Esophagus (tissue), 2 donors: Measurements from ENCODE around the gene MTTP. TPM values are rescaled to one million over a fixed set of nuclear protein-coding genes. Genes with fewer than 3 reads are reported as not detected.

ENCODE experiments used
- H3K27ac ChIP-seq, 2 donors: one replicate each; pipeline ENCODE4 v1.5.1; 2013; ENCODE audit warnings: low read depth in 2 of 2, mild to moderate bottlenecking in 2 of 2, inconsistent platforms in 1 of 2, low read length in 1 of 2, moderate library complexity in 1 of 2
- H3K27me3 ChIP-seq, 2 donors: one replicate each; pipeline ENCODE4 v1.6.1; 2013; ENCODE audit warnings: low read length in 2 of 2, control low read depth in 1 of 2, mild to moderate bottlenecking in 1 of 2; ENCODE audit not compliant: insufficient read depth in 2 of 2, control insufficient read depth in 1 of 2
- H3K36me3 ChIP-seq, 2 donors: one replicate each; pipeline ENCODE4 v1.6.1; 2013; ENCODE audit warnings: low read length in 1 of 2; ENCODE audit not compliant: control insufficient read depth in 2 of 2, insufficient read depth in 2 of 2
- H3K4me1 ChIP-seq, 2 donors: one replicate each; pipeline ENCODE4 v1.6.1; 2013; ENCODE audit warnings: low read length in 1 of 2; ENCODE audit not compliant: control insufficient read depth in 2 of 2, insufficient read depth in 2 of 2
- H3K4me3 ChIP-seq, 2 donors: one replicate each; pipeline ENCODE4 v1.5.1; 2013; ENCODE audit warnings: low read length in 2 of 2, mild to moderate bottlenecking in 2 of 2, low read depth in 1 of 2, moderate library complexity in 1 of 2
- H3K9me3 ChIP-seq, 2 donors: one replicate each; pipeline ENCODE4 v1.6.1; 2013; ENCODE audit warnings: mild to moderate bottlenecking in 2 of 2, low read depth in 1 of 2, low read length in 1 of 2, moderate library complexity in 1 of 2; ENCODE audit not compliant: control insufficient read depth in 2 of 2, insufficient read depth in 1 of 2
- WGBS, 2 donors: extraction: QIAGEN DNeasy Blood & Tissue Kit; methylation state at CpG; one replicate each; pipeline ENCODE4 v1.1.7; 2013; 5-methylcytosine and 5-hydroxymethylcytosine counted together
- polyA plus RNA-seq, 2 donors: library from polyadenylated mRNA; stranded (reverse); fragments of 200-250 nt; gene quantifications; one replicate each; pipeline ENCODE4 v1.2.3, GENCODE V29; 2013
- donor health status: healthy with polysubstance abuse.
- donor health status: Bipolar disorder and iron deficiency.

MTTP gene
- polyA plus RNA-seq, 2 donors: 0.05 to 0.08 TPM

- Histone ChIP-seq H3K4me3 (peak within 1 kb of the TSS; percentile 83 to 90), H3K4me1 (no peaks in the 10 kb centered on the region), H3K27me3 (no peaks in the 10 kb centered on the region), H3K27ac (peak within 1 kb of the TSS; percentile 96 to 100), H3K36me3 (no peaks in the 10 kb centered on the region), H3K9me3 (no peaks in the 10 kb centered on the region)
- WGBS, 2 donors: 0% methylated on average over 48 of the region's 48 CpGs
Measured at GRCh38 chr4:99563310-99564186, 11.1 kb upstream of the MTTP start, which contains the start of gene TRMT10A. Gene TRMT10A, minus strand, starts transcription at chr4:99564039. Its CDS starts 4,701 bp downstream, at chr4:99559338.

DNA sequence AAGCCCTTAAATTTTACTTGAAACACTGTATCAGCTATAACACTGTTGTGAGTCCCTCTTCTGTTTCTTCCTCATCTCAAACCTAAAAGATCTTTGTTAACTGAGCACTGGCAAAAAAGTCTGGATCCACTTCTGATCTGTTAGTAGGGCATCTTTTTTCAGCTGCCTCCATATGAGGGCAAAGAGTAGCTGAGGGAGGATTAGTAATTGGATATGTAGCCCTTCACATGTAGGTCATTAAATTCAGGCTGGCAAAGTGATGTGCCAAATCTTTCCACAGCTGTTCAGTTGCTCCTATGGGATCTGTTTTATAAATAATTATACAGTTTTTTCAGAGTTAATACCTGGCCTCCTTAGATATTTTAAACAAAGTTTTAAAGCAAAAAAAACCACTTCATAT is 9.7 kb upstream of the MTTP start:
- H3K4me1 ChIP-seq: no peaks in the 10 kb centered on the region
- no peaks in the 10 kb centered on the region for H3K9me3 ChIP-seq
- H3K36me3 ChIP-seq: no peaks in the 10 kb centered on the region
- no peaks in the 10 kb centered on the region for H3K27me3 ChIP-seq
- H3K4me3 ChIP-seq: no peak overlapping the region
- H3K27ac ChIP-seq: no peak overlapping the region

DNA sequence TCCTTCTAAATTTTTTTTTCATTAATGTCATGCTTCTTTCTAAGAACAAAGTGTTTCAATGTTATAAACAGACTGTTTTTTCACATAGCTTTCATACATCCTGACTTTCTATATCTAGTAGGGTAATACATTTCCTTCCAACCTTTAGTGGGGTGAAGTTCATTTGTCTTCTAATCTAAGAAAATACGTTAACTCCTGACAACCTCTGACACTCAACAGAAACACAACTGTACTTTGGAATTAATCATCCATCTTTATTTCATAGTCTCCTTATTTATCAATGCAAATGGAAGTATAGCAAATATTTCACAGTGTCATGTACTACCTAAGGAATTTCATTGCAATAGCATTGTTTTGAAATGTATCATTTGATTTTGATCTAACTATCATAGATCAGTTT is 2.7 kb upstream of the MTTP start:
- no peak overlapping the region for H3K4me3 ChIP-seq
- no peaks in the 10 kb centered on the region for H3K9me3 ChIP-seq
- no peaks in the 10 kb centered on the region for H3K27me3 ChIP-seq
- no peaks in the 10 kb centered on the region for H3K4me1 ChIP-seq
- WGBS, 2 donors: 39 to 48% methylated on average over 1 of the region's 1 CpG
- H3K27ac ChIP-seq: no peak overlapping the region
- no peaks in the 10 kb centered on the region for H3K36me3 ChIP-seq

- H3K27ac ChIP-seq: no peak overlapping the region
- WGBS, 2 donors: 64 to 65% methylated on average over 6 of the region's 6 CpGs
Measured at GRCh38 chr4:99572527-99573240, 1.9 kb upstream of the MTTP start.

DNA sequence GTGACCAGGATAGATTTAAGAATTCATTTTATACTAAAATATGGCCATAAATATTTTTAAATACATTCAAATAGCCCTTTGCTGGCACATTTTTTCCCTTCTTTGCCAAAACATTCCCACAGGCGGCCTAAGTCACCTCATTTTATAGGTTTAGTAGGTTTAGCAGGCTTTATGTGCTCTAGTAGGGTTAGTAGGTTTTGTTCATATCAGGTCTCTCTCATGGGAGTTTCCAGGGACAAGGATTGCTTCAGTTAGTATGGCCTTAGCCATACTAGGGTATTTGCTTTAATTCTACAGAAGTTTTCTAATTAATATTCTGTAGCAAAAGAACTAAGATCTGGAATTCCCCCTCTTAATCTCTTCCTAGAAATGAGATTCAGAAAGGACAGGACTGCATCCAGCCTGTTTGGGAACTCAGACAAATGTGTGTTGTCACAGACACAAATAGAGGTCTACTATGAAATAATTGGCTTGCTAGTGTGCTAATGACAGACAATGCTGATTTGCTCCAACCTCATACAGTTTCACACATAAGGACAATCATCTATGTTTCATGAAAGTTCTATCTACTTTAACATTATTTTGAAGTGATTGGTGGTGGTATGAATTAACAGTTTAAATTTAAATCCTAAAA is 772 bp upstream of the MTTP start:
- Histone ChIP-seq H3K27ac (no peak overlapping the region), H3K4me1 (no peaks in the 10 kb centered on the region), H3K27me3 (no peaks in the 10 kb centered on the region), H3K9me3 (no peaks in the 10 kb centered on the region), H3K4me3 (no peak overlapping the region), H3K36me3 (no peaks in the 10 kb centered on the region)
- WGBS, 2 donors: 76 to 78% methylated on average over 1 of the region's 1 CpG

More at GRCh38 chr4:99572527-99573240, 1.9 kb upstream of the MTTP start:
- H3K4me1 ChIP-seq: no peaks in the 10 kb centered on the region
- H3K4me3 ChIP-seq: no peak overlapping the region
- no peaks in the 10 kb centered on the region for H3K27me3 ChIP-seq
- H3K36me3 ChIP-seq: no peaks in the 10 kb centered on the region
- no peaks in the 10 kb centered on the region for H3K9me3 ChIP-seq

GRCh38 chr4:99578714-99579113 is 4.1 kb downstream of the MTTP start:
- no peak overlapping the region for H3K4me3 ChIP-seq
- H3K4me1 ChIP-seq: no peaks in the 10 kb centered on the region
- H3K27ac ChIP-seq: no peak overlapping the region
- H3K27me3 ChIP-seq: no peaks in the 10 kb centered on the region
- WGBS, 2 donors: 86 to 87% methylated on average over 2 of the region's 2 CpGs
- no peaks in the 10 kb centered on the region for H3K9me3 ChIP-seq
- H3K36me3 ChIP-seq: no peaks in the 10 kb centered on the region

DNA sequence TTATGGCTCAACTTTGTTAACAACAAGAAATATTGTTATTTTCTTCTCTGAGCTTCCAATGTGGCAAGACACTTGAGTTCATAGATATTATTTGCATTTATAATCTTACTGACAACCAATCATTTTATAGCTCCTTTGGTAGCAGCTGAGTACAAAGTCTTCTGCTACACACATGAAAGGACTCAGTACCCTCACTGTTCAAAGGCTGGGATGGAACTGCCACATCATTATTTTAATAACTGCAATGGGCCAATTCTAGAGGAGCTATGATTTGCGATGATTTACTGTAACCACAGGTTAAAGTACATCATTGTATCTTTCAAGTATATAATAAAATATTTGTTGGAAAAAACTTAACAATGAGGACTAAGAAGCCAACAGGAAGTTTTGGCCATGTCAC is 10.9 kb downstream of the MTTP start:
- H3K9me3 ChIP-seq: no peaks in the 10 kb centered on the region
- no peaks in the 10 kb centered on the region for H3K27me3 ChIP-seq
- no peaks in the 10 kb centered on the region for H3K4me1 ChIP-seq
- no peak overlapping the region for H3K4me3 ChIP-seq
- no peaks in the 10 kb centered on the region for H3K36me3 ChIP-seq
- H3K27ac ChIP-seq: no peak overlapping the region
- WGBS, 2 donors: 90 to 98% methylated on average over 1 of the region's 1 CpG

- Histone ChIP-seq H3K36me3 (no peaks in the 10 kb centered on the region), H3K9me3 (no peaks in the 10 kb centered on the region), H3K27me3 (no peaks in the 10 kb centered on the region), H3K4me3 (no peak overlapping the region), H3K27ac (no peak overlapping the region), H3K4me1 (no peaks in the 10 kb centered on the region)
- 34 to 39% methylated on average over 2 of the region's 2 CpGs for WGBS, 2 donors
Measured at GRCh38 chr4:99586322-99586721, 11.7 kb downstream of the MTTP start.

- no peaks in the 10 kb centered on the region for H3K27me3 ChIP-seq
- no peak overlapping the region for H3K27ac ChIP-seq
- WGBS, 2 donors: 25 to 40% methylated on average over 1 of the region's 1 CpG
- no peaks in the 10 kb centered on the region for H3K36me3 ChIP-seq
- no peaks in the 10 kb centered on the region for H3K4me1 ChIP-seq
- H3K9me3 ChIP-seq: no peaks in the 10 kb centered on the region
- H3K4me3 ChIP-seq: no peak overlapping the region
Measured at GRCh38 chr4:99586797-99587196, 12.2 kb downstream of the MTTP start.
